NCI-H69 (cell line): Measurements from ENCODE around the gene PNCK.
"Not testable (repeated sequence)": the region's sequence is repeated elsewhere in the genome, so short reads cannot be mapped to it uniquely, and the experiment has no call there.

ENCODE experiments used
- DNase-seq: peaks from one replicate; lab custom pipeline; 2025; lab: John Stamatoyannopoulos, UW

Gene PNCK

DNA sequence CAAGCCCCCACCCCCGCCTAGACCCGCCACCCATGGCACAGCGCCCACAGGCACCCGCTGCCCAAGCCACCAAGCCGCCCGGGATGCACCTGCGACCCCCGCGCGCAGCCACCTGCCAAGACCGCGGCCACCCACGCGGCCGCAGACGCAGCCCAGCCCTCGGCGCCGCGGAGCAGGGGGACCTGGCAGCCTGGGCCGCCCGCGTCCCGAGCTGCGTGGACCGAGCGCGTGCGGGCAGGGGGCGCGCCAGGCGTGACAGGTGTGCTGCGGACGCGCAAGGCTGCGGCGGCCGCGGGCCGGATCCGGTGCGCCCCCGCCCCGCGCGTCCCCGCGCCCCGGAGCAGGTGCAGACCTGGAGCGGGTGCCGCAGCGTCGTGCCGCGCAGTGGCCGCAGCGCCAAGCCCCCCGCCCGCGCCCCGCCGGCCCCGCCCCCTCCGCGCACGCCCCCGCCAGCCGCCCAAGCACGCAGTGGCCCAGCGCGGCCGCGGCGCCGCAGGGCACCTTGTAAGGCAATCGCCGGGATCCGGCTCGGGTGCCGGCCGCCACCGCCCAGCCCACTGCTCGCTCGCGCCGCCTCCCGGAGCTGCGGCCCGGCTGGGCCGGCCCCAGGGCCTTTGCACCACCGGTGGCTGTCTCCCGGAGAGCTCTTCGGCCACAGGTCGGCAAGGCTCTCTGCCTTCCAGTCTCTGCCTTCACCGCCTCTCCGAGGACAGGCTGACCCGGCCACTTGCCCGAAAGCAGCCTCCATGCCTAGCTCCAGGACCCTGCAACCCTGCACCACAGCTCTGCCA, at the start of gene PNCK:
PNCK (minus strand) TSS at position 386 of the 791 bp plus-strand sequence. CDS start 737 bp downstream, outside the sequence.
- DNase-seq = peak; percentile 53

GRCh38 chrX:153722704-153723350, 49.2 kb upstream of the PNCK start:
- DNase-seq = no peak

DNA sequence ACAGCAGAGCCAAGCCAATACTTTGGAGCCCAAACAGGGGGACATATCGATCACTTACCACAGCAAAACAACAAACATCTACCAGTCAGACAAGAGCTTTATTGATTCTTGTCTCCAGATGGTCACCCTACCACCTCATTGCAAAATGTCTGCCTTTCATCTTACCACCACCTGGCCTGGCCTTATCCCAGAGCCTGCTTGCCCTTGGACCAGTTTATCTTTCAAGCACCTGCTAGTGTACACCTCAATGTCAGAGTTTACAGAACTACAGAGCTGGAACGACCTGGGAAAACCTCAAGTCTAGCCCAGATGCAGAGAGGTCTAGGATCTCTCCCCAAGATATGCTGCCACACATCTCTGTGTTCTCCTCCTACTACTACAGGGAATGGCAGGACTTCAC, 46.1 kb upstream of the PNCK start:
- no peak for DNase-seq

DNA sequence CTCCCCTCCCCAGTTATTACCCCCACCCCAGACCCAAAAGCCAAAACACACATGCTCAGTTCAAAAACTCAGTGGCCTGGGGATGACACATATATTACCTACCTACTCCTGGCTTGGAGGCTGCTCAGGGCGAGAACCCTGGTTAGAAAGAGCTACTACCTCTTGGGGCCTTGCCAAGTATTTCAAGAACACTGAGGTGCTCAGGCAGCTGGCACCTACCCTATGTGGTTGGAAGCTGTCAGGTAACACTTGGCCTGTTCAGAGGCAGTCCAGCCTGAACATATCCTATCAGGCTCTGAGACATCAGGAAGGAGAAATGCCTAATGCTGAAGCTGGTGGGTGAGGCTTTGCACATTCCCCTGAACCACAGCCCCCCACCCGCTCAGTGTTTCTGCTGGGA, 45.6 kb upstream of the PNCK start:
- DNase-seq = no peak

DNA sequence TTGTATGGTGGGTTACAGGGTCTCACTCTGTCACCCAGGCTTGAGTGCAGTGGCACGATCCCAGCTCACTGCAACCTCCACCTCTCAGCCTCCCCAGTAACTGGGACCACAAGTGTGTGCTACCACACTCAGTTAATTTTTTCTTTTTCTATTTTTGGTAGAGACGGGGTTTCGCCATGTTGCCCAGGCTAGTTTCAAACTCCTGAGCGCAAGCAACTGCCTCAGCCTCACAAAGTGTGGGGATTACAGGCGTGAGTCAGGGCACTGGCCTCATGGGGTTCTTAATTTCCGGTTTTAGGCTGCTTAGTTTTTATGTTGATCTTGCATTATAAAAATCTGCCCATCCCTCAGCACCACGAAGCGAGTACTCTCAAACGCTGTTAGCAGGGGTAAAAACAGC, 43.8 kb upstream of the PNCK start:
- DNase-seq = no peak

GRCh38 chrX:153714256-153714655, 40.6 kb upstream of the PNCK start:
- DNase-seq = no peak

DNA sequence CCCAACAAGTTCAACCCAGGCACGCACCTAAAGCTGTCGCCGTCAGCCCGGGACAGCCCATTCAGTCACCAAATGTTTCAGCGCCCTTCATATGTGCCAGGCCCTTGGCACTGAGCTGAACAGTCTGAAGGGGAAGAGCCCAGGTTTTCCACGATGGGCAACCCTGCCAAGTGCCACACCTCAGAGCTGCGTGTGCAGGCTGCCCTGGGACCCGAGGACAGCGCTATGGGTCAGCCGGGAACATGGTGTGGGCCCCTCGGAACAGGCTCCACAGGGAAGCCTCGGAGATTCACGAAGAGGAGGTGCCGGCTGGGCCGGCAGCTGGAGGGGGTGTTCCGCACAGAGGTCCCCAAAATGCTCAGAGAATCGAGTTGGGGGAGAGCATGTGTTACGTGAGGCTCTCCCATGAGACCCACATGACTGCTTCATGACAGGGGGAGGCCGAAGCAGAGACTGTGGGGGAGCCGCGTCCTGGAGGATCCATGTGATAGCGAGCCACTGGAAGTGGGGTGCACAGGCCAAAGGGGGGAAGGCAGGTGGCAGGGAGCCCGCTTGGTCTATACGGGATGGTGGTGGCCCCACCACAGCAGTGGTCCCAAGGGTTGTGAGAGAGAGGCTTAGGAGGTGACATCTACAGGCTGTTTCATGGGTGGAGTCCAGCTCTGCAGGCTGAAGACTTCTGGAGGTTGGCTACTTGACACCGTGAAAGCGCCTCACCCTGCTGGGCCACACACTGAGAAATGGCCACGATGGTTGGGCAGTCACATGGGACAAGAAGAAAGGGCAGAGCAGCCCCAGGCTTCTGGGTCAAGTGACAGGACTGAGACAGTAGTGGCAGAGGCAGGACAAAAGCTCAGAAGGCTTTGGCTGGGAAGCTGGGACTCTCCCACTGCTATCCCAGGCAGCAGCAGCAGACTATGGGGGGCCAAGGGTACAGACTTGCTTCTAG, 36.4 kb upstream of the PNCK start:
- DNase-seq = no peak

- DNase-seq = peak; percentile 28
Measured at GRCh38 chrX:153708415-153708814, 34.8 kb upstream of the PNCK start.

DNA sequence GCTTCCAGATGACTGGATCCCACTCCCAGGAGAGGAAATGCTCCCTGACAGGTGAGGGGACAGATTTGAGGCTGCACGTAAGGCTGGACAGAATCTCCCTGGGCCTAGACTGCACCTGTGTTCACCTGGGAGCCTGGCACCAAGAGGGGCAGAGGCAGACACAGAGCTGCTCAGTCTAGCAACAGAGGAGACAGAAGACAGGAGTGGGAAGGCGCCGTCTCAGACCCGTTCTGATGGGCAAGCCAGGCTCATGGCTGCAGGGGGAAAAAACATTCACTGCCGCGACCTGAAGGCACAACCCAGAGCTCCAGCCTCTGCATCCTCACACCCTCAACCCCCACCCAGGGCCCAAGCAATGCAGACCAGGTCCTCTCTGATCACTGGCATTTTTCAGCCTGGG, 33.8 kb upstream of the PNCK start:
- DNase-seq = no peak

- no peak for DNase-seq
Measured at GRCh38 chrX:153706799-153707198, 33.2 kb upstream of the PNCK start.

DNA sequence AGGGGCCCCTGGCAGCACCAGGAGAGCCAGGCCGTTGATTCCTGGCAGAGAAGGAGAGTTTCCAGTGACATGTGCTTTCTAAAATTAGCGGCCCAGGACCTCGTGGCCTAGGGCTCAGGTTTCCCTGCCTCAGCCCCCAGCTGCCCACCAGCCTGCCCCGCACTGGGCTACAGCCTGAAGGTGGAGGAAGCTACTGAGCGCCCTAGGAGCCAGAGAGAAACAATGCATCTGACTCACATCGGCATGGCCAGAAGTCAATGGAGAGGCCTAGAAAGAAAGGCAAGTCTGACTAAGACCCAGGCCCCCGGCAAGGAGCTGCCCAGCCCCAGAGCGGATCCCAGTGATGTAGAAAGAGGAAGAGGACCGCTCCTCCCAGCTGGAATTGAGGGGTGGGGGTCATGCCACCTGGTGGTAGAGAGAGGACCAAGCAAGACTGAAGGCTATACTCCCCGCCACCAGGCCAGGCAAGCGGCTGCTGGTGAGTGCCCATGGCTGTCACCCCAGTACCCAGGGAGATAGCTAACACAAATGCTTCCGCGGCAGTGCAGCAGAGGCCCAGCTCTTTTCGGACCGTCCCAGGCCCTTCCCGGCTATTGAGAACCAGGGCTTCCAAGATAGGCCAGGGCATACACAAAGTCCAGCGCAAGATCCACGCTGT, 31.9 kb upstream of the PNCK start:
- not testable (repeated sequence) for DNase-seq

DNA sequence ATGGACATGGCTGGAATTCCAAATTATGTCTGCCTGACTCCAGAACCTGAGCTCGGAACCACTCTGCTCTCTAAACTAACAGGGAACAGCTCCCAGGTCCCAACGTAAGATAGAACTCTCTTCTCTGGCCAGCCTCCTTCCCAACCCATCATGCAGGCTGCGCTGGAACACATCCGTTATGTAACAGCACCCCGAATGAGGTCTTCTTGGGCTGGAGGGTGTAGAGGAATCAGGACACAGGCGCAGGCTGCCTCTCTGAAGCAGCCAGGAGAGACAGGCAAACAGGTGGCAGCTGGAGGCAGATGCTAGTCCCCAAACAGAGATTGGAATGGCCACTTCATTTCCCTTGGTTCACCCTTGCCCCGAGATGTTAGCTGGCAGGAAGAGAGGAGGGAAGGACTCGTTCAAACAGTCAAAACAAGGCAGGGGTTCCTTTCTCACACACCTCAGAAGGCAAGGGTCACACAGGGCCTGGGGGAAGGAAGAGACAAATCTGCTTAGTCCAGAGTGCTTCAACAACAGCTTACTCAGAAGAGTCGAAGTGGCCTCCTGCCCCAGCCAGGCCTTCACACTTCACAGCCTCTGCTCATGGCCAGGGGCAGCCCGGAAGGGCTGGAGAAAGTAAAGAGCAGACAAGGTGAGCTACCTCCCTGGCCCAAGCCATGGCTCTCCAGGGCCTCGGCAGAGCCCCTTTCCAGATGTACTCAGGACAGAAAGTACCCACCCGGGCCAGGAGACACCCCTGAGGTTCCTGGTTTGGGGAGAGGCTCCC, 31.2 kb upstream of the PNCK start:
- not testable (repeated sequence) for DNase-seq

- DNase-seq = no peak
Measured at GRCh38 chrX:153704021-153704526, 30.5 kb upstream of the PNCK start.

GRCh38 chrX:153703036-153703370, 29.4 kb upstream of the PNCK start:
- no peak for DNase-seq

GRCh38 chrX:153702336-153703035, 28.9 kb upstream of the PNCK start:
- DNase-seq = no peak

DNA sequence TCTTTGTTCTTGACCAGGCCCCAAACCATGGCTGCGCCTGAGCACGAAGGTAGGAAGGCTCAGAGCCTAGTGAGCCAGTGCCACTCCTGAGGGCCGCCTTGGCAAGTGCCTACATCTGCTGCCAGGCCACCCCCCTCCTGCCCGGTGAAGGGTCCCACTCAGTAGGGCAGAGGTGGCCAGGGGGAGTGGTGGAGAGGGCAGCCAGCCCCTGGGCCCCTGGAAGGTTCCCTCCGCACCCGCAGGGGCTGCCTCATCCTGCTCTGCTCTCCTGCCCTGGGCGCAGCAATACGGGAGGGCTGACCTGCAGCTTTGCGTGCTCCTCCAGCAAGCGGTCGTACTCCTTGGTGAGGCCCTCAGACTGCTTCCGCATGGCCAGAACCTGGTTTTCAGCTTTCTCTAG, 28.1 kb upstream of the PNCK start:
- no peak for DNase-seq

DNA sequence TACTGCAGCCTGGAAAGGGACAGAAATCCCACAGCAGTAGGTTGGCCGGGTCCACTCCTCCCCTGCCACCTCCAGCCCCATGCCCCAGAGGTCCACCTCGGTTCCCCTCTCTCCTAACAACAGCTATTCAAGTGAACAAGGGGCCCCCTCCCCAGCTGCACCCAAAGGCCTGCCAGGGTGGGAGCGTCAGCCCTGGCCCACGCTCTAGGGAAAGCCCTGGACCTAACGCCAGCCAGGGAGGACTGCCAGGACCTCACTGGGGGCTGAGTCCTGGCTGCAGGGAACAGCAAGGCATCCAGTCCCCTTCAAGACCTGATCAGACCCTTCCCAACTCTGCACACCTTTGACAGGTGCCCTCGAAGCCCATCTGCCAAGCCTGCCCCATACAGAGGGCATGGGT, 27.4 kb upstream of the PNCK start:
- no peak for DNase-seq

- no peak for DNase-seq
Measured at GRCh38 chrX:153700376-153700945, 26.8 kb upstream of the PNCK start.

DNA sequence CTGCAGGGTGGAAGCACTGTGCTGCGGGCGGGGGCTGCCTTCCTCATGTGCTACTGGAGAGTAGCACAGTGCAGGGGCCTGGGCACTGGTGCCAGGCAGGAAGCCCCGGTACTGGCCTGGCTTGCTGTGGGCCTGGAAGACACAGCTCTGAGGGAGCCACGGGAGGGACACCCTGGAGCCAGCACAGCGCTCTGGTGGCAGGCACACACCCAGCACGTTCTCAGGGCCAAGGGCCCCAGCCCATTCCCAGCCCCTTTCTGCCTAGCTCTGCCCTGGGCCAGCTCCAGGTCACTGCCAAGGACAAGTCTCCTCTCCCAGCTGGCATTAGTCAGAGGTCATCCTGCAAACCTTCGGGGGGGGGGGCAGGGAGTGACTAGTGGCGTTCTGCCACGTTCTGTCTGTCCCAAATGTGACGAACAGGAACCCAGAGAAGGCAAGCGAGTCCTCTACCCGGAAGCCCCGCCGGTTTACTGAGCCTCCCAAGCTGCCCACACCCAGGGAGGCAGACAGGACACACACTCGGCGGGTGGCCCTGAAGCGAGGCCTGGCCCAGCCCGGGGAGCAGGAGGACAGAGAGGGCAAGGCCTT, 26.3 kb upstream of the PNCK start:
- DNase-seq = not testable (repeated sequence)
